HEK293 (cell line): ENCODE data around the gene DHRS12.

Experiments
- CTCF ChIA-PET: fragments of 350-600 bp; formaldehyde crosslinking; extraction: SDS; loops from one replicate; lab custom pipeline; 2021; ENCODE audit warnings: antibody characterized with exemption; lab: Yijun Ruan, JAX
- POLR2A ChIA-PET: fragments of 300-600 bp; formaldehyde crosslinking; extraction: SDS; loops from one replicate; lab custom pipeline; 2020; ENCODE audit warnings: antibody characterized with exemption, inconsistent platforms; lab: Yijun Ruan, JAX
- H3K27ac ChIP-seq: fragments of 200-500 bp; sonication (Bioruptor generic); 2 replicates; pipeline ENCODE4 v1.5.1; 2014; ENCODE audit warnings: low read depth, low read length, control low read depth, inconsistent platforms; ENCODE audit errors: extremely low read depth
- H3K36me3 ChIP-seq, 2 experiments: fragments of 200-500 bp in 1 of 2; sonication (Bioruptor generic) in 1 of 2; 1 replicate in 1 of 2; 2 replicates in 1 of 2; pipeline ENCODE4 v1.5.1; 2014 to 2017; ENCODE audit warnings: inconsistent platforms in 2 of 2, low read length in 2 of 2; ENCODE audit not compliant: control insufficient read depth in 2 of 2, insufficient read depth in 1 of 2
- H3K4me1 ChIP-seq: fragments of 200-500 bp; sonication (Bioruptor generic); 2 replicates; pipeline ENCODE4 v1.5.1; 2014; ENCODE audit warnings: mild to moderate bottlenecking, low read length, inconsistent platforms; ENCODE audit not compliant: control insufficient read depth, insufficient read depth
- H3K4me3 ChIP-seq: 2 replicates; pipeline ENCODE4 v1.5.1; 2011; ENCODE audit warnings: low read depth, mild to moderate bottlenecking, control low read depth, low read length, moderate library complexity
- H3K9me3 ChIP-seq: fragments of 200-500 bp; sonication (Bioruptor generic); 2 replicates; pipeline ENCODE4 v1.5.1; 2014; ENCODE audit warnings: low read depth, low read length, inconsistent platforms; ENCODE audit not compliant: control insufficient read depth, insufficient read depth
- BCL6B ChIP-seq: fragments of 450-650 bp; formaldehyde crosslinking; IDR thresholded peaks from 2 replicates; pipeline ENCODE4 v1.5.1; 2017; ENCODE audit warnings: missing biosample characterization, missing genetic modification characterization
- EGR2 ChIP-seq: fragments of 450-650 bp; formaldehyde crosslinking; IDR thresholded peaks from 2 replicates; pipeline ENCODE4 v1.5.1; 2016; ENCODE audit warnings: low read depth, missing biosample characterization, missing genetic modification characterization
- PRDM2 ChIP-seq: fragments of 450-650 bp; formaldehyde crosslinking; IDR thresholded peaks from 2 replicates; pipeline ENCODE4 v1.5.1; 2016; ENCODE audit warnings: missing biosample characterization, missing genetic modification characterization, borderline replicate concordance
- PRDM6 ChIP-seq: fragments of 450-650 bp; formaldehyde crosslinking; IDR thresholded peaks from 2 replicates; pipeline ENCODE4 v1.5.1; 2017; ENCODE audit warnings: missing biosample characterization, missing genetic modification characterization
- ZBTB20 ChIP-seq: fragments of 450-650 bp; formaldehyde crosslinking; IDR thresholded peaks from 2 replicates; pipeline ENCODE4 v1.5.1; 2016; ENCODE audit warnings: missing biosample characterization, missing genetic modification characterization
- ZBTB8A ChIP-seq: fragments of 450-650 bp; formaldehyde crosslinking; IDR thresholded peaks from 2 replicates; pipeline ENCODE4 v1.5.1; 2016; ENCODE audit warnings: missing biosample characterization, missing genetic modification characterization
- ZNF140 ChIP-seq: fragments of 450-650 bp; formaldehyde crosslinking; IDR thresholded peaks from 2 replicates; pipeline ENCODE4 v1.5.1; 2016; ENCODE audit warnings: missing biosample characterization, missing genetic modification characterization
- ZNF148 ChIP-seq: fragments of 450-650 bp; formaldehyde crosslinking; IDR thresholded peaks from 2 replicates; pipeline ENCODE4 v1.5.0; 2017; ENCODE audit warnings: missing biosample characterization, missing genetic modification characterization, borderline replicate concordance
- ZNF18 ChIP-seq: fragments of 450-650 bp; formaldehyde crosslinking; IDR thresholded peaks from 2 replicates; pipeline ENCODE4 v1.5.1; 2016; ENCODE audit warnings: missing biosample characterization, missing genetic modification characterization
- ZNF221 ChIP-seq: fragments of 450-650 bp; formaldehyde crosslinking; IDR thresholded peaks from 2 replicates; pipeline ENCODE4 v1.5.1; 2017; ENCODE audit warnings: missing biosample characterization, missing genetic modification characterization, borderline replicate concordance
- ZNF23 ChIP-seq: fragments of 450-650 bp; formaldehyde crosslinking; IDR thresholded peaks from 2 replicates; pipeline ENCODE4 v1.5.1; 2016; ENCODE audit warnings: missing biosample characterization, missing genetic modification characterization, borderline replicate concordance
- ZNF341 ChIP-seq: fragments of 450-650 bp; formaldehyde crosslinking; IDR thresholded peaks from 2 replicates; pipeline ENCODE4; 2016; ENCODE audit warnings: low read depth, missing biosample characterization, missing genetic modification characterization
- ZNF48 ChIP-seq: fragments of 450-650 bp; formaldehyde crosslinking; IDR thresholded peaks from 2 replicates; pipeline ENCODE4 v1.5.1; 2016; ENCODE audit warnings: missing biosample characterization, missing genetic modification characterization
- ZNF510 ChIP-seq: fragments of 450-650 bp; formaldehyde crosslinking; IDR thresholded peaks from 2 replicates; pipeline ENCODE4 v1.5.1; 2018; ENCODE audit warnings: mild to moderate bottlenecking, missing genetic modification characterization, missing biosample characterization; ENCODE audit not compliant: insufficient replicate concordance
- ZNF513 ChIP-seq: fragments of 450-650 bp; IDR thresholded peaks from 2 replicates; pipeline ENCODE4 v1.5.1; 2018; ENCODE audit warnings: missing biosample characterization, missing genetic modification characterization
- ZNF548 ChIP-seq: fragments of 450-650 bp; formaldehyde crosslinking; IDR thresholded peaks from 2 replicates; pipeline ENCODE4 v1.5.1; 2016; ENCODE audit warnings: missing biosample characterization, missing genetic modification characterization
- ZNF747 ChIP-seq: fragments of 450-650 bp; formaldehyde crosslinking; IDR thresholded peaks from 2 replicates; pipeline ENCODE4 v1.5.1; 2016; ENCODE audit warnings: missing biosample characterization, missing genetic modification characterization
- ZNF76 ChIP-seq: fragments of 450-650 bp; formaldehyde crosslinking; IDR thresholded peaks from 2 replicates; pipeline ENCODE4; 2016; ENCODE audit warnings: low read depth, missing biosample characterization, missing genetic modification characterization, borderline replicate concordance
- ZSCAN18 ChIP-seq: fragments of 450-650 bp; formaldehyde crosslinking; IDR thresholded peaks from 2 replicates; pipeline ENCODE4 v1.5.1; 2016; ENCODE audit warnings: missing biosample characterization, missing genetic modification characterization

Gene DHRS12

GRCh38 chr13:51803422-51804294, at the start of gene DHRS12:
DHRS12 (minus strand) TSS chr13:51804163; CDS start chr13:51799659, 4,504 bp downstream.
- H3K4me1 ChIP-seq: peaks cover 12% of the 10 kb centered on the region
- no peaks in the 10 kb centered on the region for H3K9me3 ChIP-seq
- peak within 1 kb of the TSS; percentile 88 for H3K27ac ChIP-seq
- POLR2A ChIA-PET: interaction anchor here (1.0 kb wide), 1 partner anchor 350 kb away, joined by 4 read pairs; the partner anchor contains the start of gene INTS6
- CTCF ChIA-PET: interaction anchor here (0.6 to 0.9 kb wide), 2 partner anchors 40 to 163 kb away, joined by 3 to 6 read pairs; no protein-coding TSS in a partner anchor
- no peaks in the 10 kb centered on the region for H3K36me3 ChIP-seq
- peak within 1 kb of the TSS; percentile 77 for H3K4me3 ChIP-seq
- peak; percentile 35; the same call in 1 of the 2 replicates for TF ChIP-seq EGR2 (tag by site-specific recombination)
- TF ChIP-seq ZNF513: no peak
- no peak for TF ChIP-seq ZNF18
- TF ChIP-seq ZNF341 (tag by site-specific recombination): peak; percentile 70
- no peak for TF ChIP-seq ZNF548 (tag by site-specific recombination)
- peak; percentile 51; the same call in 1 of the 2 replicates for TF ChIP-seq ZNF76 (tag by site-specific recombination)
- no peak for TF ChIP-seq BCL6B (tag by site-specific recombination)
- TF ChIP-seq ZNF747 (tag by site-specific recombination): no peak
- peak; percentile 91 for TF ChIP-seq ZBTB8A (tag by site-specific recombination)
- TF ChIP-seq ZNF48 (tag by site-specific recombination): no peak
- TF ChIP-seq PRDM2: no peak
- TF ChIP-seq PRDM6 (tag by site-specific recombination): no peak
- TF ChIP-seq ZSCAN18 (tag by site-specific recombination): no peak
- TF ChIP-seq ZNF23 (tag by site-specific recombination): no peak
- no peak for TF ChIP-seq ZNF510 (tag by site-specific recombination)
- TF ChIP-seq ZNF140 (tag by site-specific recombination): no peak
- peak; percentile 50; the same call in 1 of the 2 replicates for TF ChIP-seq ZBTB20 (tag by site-specific recombination)
- TF ChIP-seq ZNF148 (tag by site-specific recombination): no peak
- TF ChIP-seq ZNF221: no peak
